Gastroesophageal sphincter (tissue), 4 donors: ENCODE results near the gene CCDC97. TPM values are rescaled to one million over a fixed set of nuclear protein-coding genes. Genes with fewer than 3 reads are reported as not detected.

Experiments used
- ATAC-seq: fragments of 150-250 bp; one replicate; pipeline ENCODE4 v1.9.1; 2016; ENCODE audit warnings: mild to moderate bottlenecking, moderate library complexity
- H3K27ac ChIP-seq, 4 donors: fragments of 200-600 bp; sonication (generic) in 3 of 4; 1 replicate in 3 of 4; 2 replicates in 1 of 4; pipeline ENCODE4 v1.5.1; 2016 to 2019
- H3K27me3 ChIP-seq: fragments of 200-600 bp; sonication (generic); one replicate; pipeline ENCODE4 v1.5.1; 2019
- H3K36me3 ChIP-seq, 2 donors: fragments of 200-600 bp; sonication (generic); one replicate each; pipeline ENCODE4 v1.5.1; 2019; ENCODE audit warnings: control low read depth in 1 of 2
- H3K4me1 ChIP-seq, 3 donors: fragments of 200-600 bp; sonication (generic); 1 replicate in 2 of 3; 2 replicates in 1 of 3; pipeline ENCODE4 v1.5.1; 2016 to 2019; ENCODE audit warnings: control low read depth in 2 of 3
- H3K4me3 ChIP-seq, 2 donors: fragments of 200-600 bp; sonication (generic); one replicate each; pipeline ENCODE4 v1.5.1; 2019; ENCODE audit warnings: mild to moderate bottlenecking in 1 of 2, moderate library complexity in 1 of 2
- H3K9me3 ChIP-seq, 3 donors: fragments of 200-600 bp; sonication (generic); one replicate each; pipeline ENCODE4 v1.5.1; 2017 to 2019; ENCODE audit warnings: control low read depth in 2 of 3
- CTCF ChIP-seq, 4 experiments: fragments of 200-600 bp in 2 of 4; fragments of 450-650 bp in 2 of 4; sonication (generic) in 1 of 4; IDR thresholded peaks; one replicate each; pipeline ENCODE4 v1.5.1; 2017 to 2019; ENCODE audit warnings: antibody characterized with exemption in 4 of 4, mild to moderate bottlenecking in 2 of 4, moderate library complexity in 2 of 4
- EP300 ChIP-seq: sonication (generic); formaldehyde crosslinking; IDR thresholded peaks from one replicate; pipeline ENCODE4 v1.6.1; 2017; ENCODE audit warnings: antibody characterized with exemption, mild to moderate bottlenecking
- POLR2A ChIP-seq, 2 donors: fragments of 450-650 bp; IDR thresholded peaks; one replicate each; pipeline ENCODE4 v1.6.1; 2017; ENCODE audit warnings: antibody characterized with exemption in 2 of 2, mild to moderate bottlenecking in 2 of 2, moderate library complexity in 1 of 2
- POLR2AphosphoS5 ChIP-seq: sonication (generic); formaldehyde crosslinking; IDR thresholded peaks from one replicate; pipeline ENCODE4 v1.6.1; 2017; ENCODE audit warnings: antibody characterized with exemption
- WGBS, 2 donors: methylation state at CpG; one replicate each; pipeline ENCODE4 v1.1.5; 2018; ENCODE audit warnings: low coverage in 1 of 2; 5-methylcytosine and 5-hydroxymethylcytosine counted together
- total RNA-seq, 4 donors: library from RNA; depleted of rRNA; stranded (reverse); fragments of >200 nt; gene quantifications; one replicate each; pipeline ENCODE4 v1.1.0, GENCODE V29; 2016

Gene CCDC97
- total RNA-seq, 4 donors from 2014 or later = 11.6 to 18.9 (median 15.9) TPM

GRCh38 chr19:41323430-41324125, 13.6 kb downstream of the CCDC97 start:
- H3K27me3 ChIP-seq = no peaks in the 10 kb centered on the region
- WGBS, 2 donors = 0% methylated on average over 1 of the region's 16 CpGs; no CpG with 5 or more reads in 1 of the 2 donors
- TF ChIP-seq EP300 (no peak), POLR2AphosphoS5 (peak; percentile 71), CTCF (IDR thresholded peaks at IDR 0.05) (no peak), POLR2A (IDR thresholded peaks at IDR 0.05) (no peak)
- H3K27ac ChIP-seq = peak overlapping the region; percentile 27 to 90 (median 85)
- peaks cover 0 to 43% of the 10 kb centered on the region in 2 donors for H3K36me3 ChIP-seq
- H3K4me1 ChIP-seq = peaks cover 2 to 76% (median 62%) of the 10 kb centered on the region in 3 donors
- no peaks in the 10 kb centered on the region for H3K9me3 ChIP-seq
- H3K4me3 ChIP-seq = no peak overlapping the region
- ATAC-seq = peak; percentile 73

- Histone ChIP-seq H3K27ac (peak overlapping the region; percentile 47 to 90 (median 85)), H3K4me1 (peaks cover 2 to 83% (median 66%) of the 10 kb centered on the region in 3 donors), H3K36me3 (peaks cover 0 to 43% of the 10 kb centered on the region in 2 donors), H3K9me3 (no peaks in the 10 kb centered on the region), H3K4me3 (no peak overlapping the region), H3K27me3 (no peaks in the 10 kb centered on the region)
- WGBS, 2 donors = 65 to 93% methylated on average over 3 to 5 of the region's 7 CpGs
- no peak for TF ChIP-seq CTCF (IDR thresholded peaks at IDR 0.05)
- no peak for TF ChIP-seq EP300
- TF ChIP-seq POLR2AphosphoS5 = no peak
- TF ChIP-seq POLR2A (IDR thresholded peaks at IDR 0.05) = no peak
- no peak for ATAC-seq
Measured at GRCh38 chr19:41324231-41324702, 14.3 kb downstream of the CCDC97 start.

- no peaks in the 10 kb centered on the region for H3K27me3 ChIP-seq
- peak; percentile 63 for ATAC-seq
- H3K27ac ChIP-seq = peak overlapping the region; percentile 47 to 90 (median 85)
- peaks cover 2 to 86% (median 66%) of the 10 kb centered on the region in 3 donors for H3K4me1 ChIP-seq
- TF ChIP-seq CTCF (IDR thresholded peaks at IDR 0.05) = no peak
- TF ChIP-seq POLR2AphosphoS5 = peak; percentile 32
- TF ChIP-seq POLR2A (IDR thresholded peaks at IDR 0.05) = no peak
- H3K36me3 ChIP-seq = peaks cover 0 to 43% of the 10 kb centered on the region in 2 donors
- peak overlapping the region; percentile 10 to 41 for H3K4me3 ChIP-seq
- WGBS, 2 donors = 0 to 2% methylated on average over 3 to 19 of the region's 23 CpGs
- H3K9me3 ChIP-seq = no peaks in the 10 kb centered on the region
Measured at GRCh38 chr19:41324921-41325639, 15.1 kb downstream of the CCDC97 start.

GRCh38 chr19:41325640-41325946, 15.6 kb downstream of the CCDC97 start:
- Histone ChIP-seq H3K27me3 (no peaks in the 10 kb centered on the region), H3K36me3 (peaks cover 0 to 43% of the 10 kb centered on the region in 2 donors), H3K9me3 (no peaks in the 10 kb centered on the region), H3K4me3 (peak overlapping the region in 1 of 2 donors; percentile 41), H3K27ac (peak overlapping the region; percentile 47 to 90 (median 85)), H3K4me1 (peaks cover 2 to 86% (median 66%) of the 10 kb centered on the region in 3 donors)
- no peak for TF ChIP-seq POLR2AphosphoS5
- TF ChIP-seq EP300 = no peak
- no peak for TF ChIP-seq CTCF (IDR thresholded peaks at IDR 0.05)
- TF ChIP-seq POLR2A (IDR thresholded peaks at IDR 0.05) = no peak
- no peak for ATAC-seq
- WGBS, 2 donors = 0% methylated on average over 2 of the region's 10 CpGs; no CpG with 5 or more reads in 1 of the 2 donors
